ENCODE results near the gene TMEM156. TPM values are rescaled to one million over a fixed set of nuclear protein-coding genes. Genes with fewer than 3 reads are reported as not detected.
"Not testable (repeated sequence)": the region's sequence is repeated elsewhere in the genome, so short reads cannot be mapped to it uniquely, and the experiment has no call there.

The TMEM156 gene
- polyA plus RNA-seq, 1 of the 3 experiments (the other 2 are of a cell fraction): 0.13 TPM

DNA sequence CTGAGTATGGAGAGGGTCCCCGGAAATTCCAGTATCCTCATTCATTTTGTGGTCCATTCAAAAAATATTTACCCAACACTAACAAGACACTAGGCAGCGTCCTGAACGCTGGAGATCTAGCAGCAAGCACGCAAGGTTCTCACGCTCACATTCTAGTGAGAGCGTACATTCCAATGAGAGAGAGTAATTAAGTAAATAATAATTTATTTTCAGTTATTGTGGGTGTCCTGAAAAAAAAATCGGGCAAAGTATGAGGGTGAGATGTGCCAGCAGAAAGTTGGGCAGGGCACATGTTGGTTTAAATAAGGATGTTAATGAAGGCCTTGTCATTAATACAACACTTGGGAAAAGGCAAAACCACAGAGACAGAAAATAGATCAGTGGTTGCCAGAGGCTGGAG, 4.0 kb upstream of the TMEM156 start:
- H3K27me3 ChIP-seq (ENCODE audit: insufficient read depth): no peaks in the 10 kb centered on the region
- H3K27ac ChIP-seq (ENCODE audit: low read depth in 2 of 2, low read length in 1 of 2): no peak overlapping the region; a peak in 1 of 4 replicates

GRCh38 chr4:39031590-39032020, 604 bp downstream of the TMEM156 start:
- POLR2A ChIA-PET; H3K9me3 ChIP-seq; H3K9me2 ChIP-seq; H3K36me3 ChIP-seq (replicated peaks in 1 of 2; ENCODE audit: control insufficient read depth in 1 of 2, insufficient read depth in 2 of 2, low read length in 1 of 2); CTCF ChIA-PET; H3K27me3 ChIP-seq (ENCODE audit: insufficient read depth); H3K4me3 ChIP-seq (ENCODE audit: low read depth in 2 of 2, low read length in 1 of 2); DNase-seq; H4K20me1 ChIP-seq (ENCODE audit: insufficient read depth); H3K79me2 ChIP-seq (ENCODE audit: insufficient read depth); H3K4me2 ChIP-seq; H3F3A ChIP-seq (replicated peaks; ENCODE audit: insufficient read depth); H3K9ac ChIP-seq; H3K27ac ChIP-seq (ENCODE audit: low read depth in 2 of 2, low read length in 1 of 2): not testable (repeated sequence)
- H3K4me1 ChIP-seq (ENCODE audit: control insufficient read depth in 1 of 2, insufficient read depth in 2 of 2, low read depth in 1 of 2, low read length in 1 of 2): peaks cover 0 to 11% of the 10 kb centered on the region in 2 experiments; a peak in 2 of 4 replicates
- H2AFZ ChIP-seq (ENCODE audit: low read depth): peak overlapping the region; percentile 35; the same call in 1 of the 2 replicates
- WGBS (ENCODE audit: low lambda C conversion rate): 71% methylated on average over 6 of the region's 6 CpGs

More for the DNA sequence above, 4.0 kb upstream of the TMEM156 start:
- CTCF ChIA-PET: no interaction called here
- no peaks in the 10 kb centered on the region for H3K9me2 ChIP-seq
- H3K36me3 ChIP-seq (replicated peaks in 1 of 2; ENCODE audit: control insufficient read depth in 1 of 2, insufficient read depth in 2 of 2, low read length in 1 of 2): no peaks in the 10 kb centered on the region
- 75% methylated on average over 7 of the region's 7 CpGs for WGBS (ENCODE audit: low lambda C conversion rate)
- POLR2A ChIA-PET: interaction anchor here (0.6 kb wide), 1 partner anchor 15 kb away, joined by 3 read pairs; no protein-coding TSS in a partner anchor
- H4K20me1 ChIP-seq (ENCODE audit: insufficient read depth): no peaks in the 10 kb centered on the region
- H3K9ac ChIP-seq: no peak overlapping the region
- no peak overlapping the region for H3K4me2 ChIP-seq
- no peak for TF ChIP-seq MXI1 (IDR thresholded peaks at IDR 0.05; ENCODE audit: low read depth, low read length)
- H3K4me1 ChIP-seq (ENCODE audit: control insufficient read depth in 1 of 2, insufficient read depth in 2 of 2, low read depth in 1 of 2, low read length in 1 of 2): peaks cover 0 to 17% of the 10 kb centered on the region in 2 experiments; a peak in 3 of 4 replicates
- DNase-seq: no peak
- no peak overlapping the region for H3K4me3 ChIP-seq (ENCODE audit: low read depth in 2 of 2, low read length in 1 of 2)
- H3K79me2 ChIP-seq (ENCODE audit: insufficient read depth): no peaks in the 10 kb centered on the region
- H3K9me3 ChIP-seq: no peaks in the 10 kb centered on the region
- 0 out of 2 replicates have a peak overlapping the region, but pooled peaks have one; percentile 37 for H2AFZ ChIP-seq (ENCODE audit: low read depth)
- peaks cover 10% of the 10 kb centered on the region for H3F3A ChIP-seq (replicated peaks; ENCODE audit: insufficient read depth)

DNA sequence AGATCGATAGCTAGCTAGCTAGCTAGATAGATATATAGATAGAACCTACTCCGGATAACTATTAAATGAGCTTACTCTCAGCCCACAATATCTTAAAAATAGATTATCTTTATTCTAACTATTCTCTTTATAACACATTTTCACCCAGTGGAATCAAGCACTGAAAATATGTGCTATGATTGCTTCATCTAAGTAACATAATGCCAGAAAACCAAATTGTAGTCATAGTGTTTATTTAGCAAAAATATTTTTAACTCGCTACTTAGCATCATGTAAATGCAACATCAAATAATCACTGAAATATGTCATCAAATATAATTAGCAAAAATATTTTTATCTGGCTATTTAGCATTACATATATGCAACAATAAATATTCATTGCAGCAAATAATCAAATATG, 1.5 kb downstream of the TMEM156 start:
- no peaks in the 10 kb centered on the region for H3K9me3 ChIP-seq
- peaks cover 4% of the 10 kb centered on the region for H3F3A ChIP-seq (replicated peaks; ENCODE audit: insufficient read depth)
- no peaks in the 10 kb centered on the region for H3K36me3 ChIP-seq (replicated peaks in 1 of 2; ENCODE audit: control insufficient read depth in 1 of 2, insufficient read depth in 2 of 2, low read length in 1 of 2)
- no peak overlapping the region for H3K27ac ChIP-seq (ENCODE audit: low read depth in 2 of 2, low read length in 1 of 2)
- H3K4me1 ChIP-seq (ENCODE audit: control insufficient read depth in 1 of 2, insufficient read depth in 2 of 2, low read depth in 1 of 2, low read length in 1 of 2): peaks cover 0 to 11% of the 10 kb centered on the region in 2 experiments; a peak in 1 of 4 replicates
- ChIA-PET POLR2A (no interaction called here), CTCF (no interaction called here)
- no peak overlapping the region for H3K4me3 ChIP-seq (ENCODE audit: low read depth in 2 of 2, low read length in 1 of 2)
- no peaks in the 10 kb centered on the region for H4K20me1 ChIP-seq (ENCODE audit: insufficient read depth)
- H3K9ac ChIP-seq: no peak overlapping the region
- 86% methylated on average over 3 of the region's 3 CpGs for WGBS (ENCODE audit: low lambda C conversion rate)
- no peak overlapping the region for H3K4me2 ChIP-seq
- no peaks in the 10 kb centered on the region for H3K79me2 ChIP-seq (ENCODE audit: insufficient read depth)
- no peak for DNase-seq
- H2AFZ ChIP-seq (ENCODE audit: low read depth): peak overlapping the region; percentile 58; the same call in 1 of the 2 replicates
- no peaks in the 10 kb centered on the region for H3K9me2 ChIP-seq
- no peak for TF ChIP-seq YY1 (IDR thresholded peaks at IDR 0.05; ENCODE audit: low read depth)
- TF ChIP-seq, protein P1, sequence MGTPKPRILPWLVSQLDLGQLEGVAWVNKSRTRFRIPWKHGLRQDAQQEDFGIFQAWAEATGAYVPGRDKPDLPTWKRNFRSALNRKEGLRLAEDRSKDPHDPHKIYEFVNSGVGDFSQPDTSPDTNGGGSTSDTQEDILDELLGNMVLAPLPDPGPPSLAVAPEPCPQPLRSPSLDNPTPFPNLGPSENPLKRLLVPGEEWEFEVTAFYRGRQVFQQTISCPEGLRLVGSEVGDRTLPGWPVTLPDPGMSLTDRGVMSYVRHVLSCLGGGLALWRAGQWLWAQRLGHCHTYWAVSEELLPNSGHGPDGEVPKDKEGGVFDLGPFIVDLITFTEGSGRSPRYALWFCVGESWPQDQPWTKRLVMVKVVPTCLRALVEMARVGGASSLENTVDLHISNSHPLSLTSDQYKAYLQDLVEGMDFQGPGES (IDR thresholded peaks at IDR 0.05; ENCODE audit: low read depth, low read length): no peak
- TF ChIP-seq RAD21 (IDR thresholded peaks at IDR 0.05; ENCODE audit: low read length): no peak
- TF ChIP-seq RXRA (IDR thresholded peaks at IDR 0.05; ENCODE audit: borderline replicate concordance, low read depth): no peak
- no peak for TF ChIP-seq FOSL2 (IDR thresholded peaks at IDR 0.05; ENCODE audit: borderline replicate concordance, low read depth)
- TF ChIP-seq TAF1 (IDR thresholded peaks at IDR 0.05; ENCODE audit: borderline replicate concordance, low read depth, low read length): no peak
- no peak for TF ChIP-seq USF2 (IDR thresholded peaks at IDR 0.05; ENCODE audit: borderline replicate concordance, low read depth, low read length)
- TF ChIP-seq, protein P2, sequence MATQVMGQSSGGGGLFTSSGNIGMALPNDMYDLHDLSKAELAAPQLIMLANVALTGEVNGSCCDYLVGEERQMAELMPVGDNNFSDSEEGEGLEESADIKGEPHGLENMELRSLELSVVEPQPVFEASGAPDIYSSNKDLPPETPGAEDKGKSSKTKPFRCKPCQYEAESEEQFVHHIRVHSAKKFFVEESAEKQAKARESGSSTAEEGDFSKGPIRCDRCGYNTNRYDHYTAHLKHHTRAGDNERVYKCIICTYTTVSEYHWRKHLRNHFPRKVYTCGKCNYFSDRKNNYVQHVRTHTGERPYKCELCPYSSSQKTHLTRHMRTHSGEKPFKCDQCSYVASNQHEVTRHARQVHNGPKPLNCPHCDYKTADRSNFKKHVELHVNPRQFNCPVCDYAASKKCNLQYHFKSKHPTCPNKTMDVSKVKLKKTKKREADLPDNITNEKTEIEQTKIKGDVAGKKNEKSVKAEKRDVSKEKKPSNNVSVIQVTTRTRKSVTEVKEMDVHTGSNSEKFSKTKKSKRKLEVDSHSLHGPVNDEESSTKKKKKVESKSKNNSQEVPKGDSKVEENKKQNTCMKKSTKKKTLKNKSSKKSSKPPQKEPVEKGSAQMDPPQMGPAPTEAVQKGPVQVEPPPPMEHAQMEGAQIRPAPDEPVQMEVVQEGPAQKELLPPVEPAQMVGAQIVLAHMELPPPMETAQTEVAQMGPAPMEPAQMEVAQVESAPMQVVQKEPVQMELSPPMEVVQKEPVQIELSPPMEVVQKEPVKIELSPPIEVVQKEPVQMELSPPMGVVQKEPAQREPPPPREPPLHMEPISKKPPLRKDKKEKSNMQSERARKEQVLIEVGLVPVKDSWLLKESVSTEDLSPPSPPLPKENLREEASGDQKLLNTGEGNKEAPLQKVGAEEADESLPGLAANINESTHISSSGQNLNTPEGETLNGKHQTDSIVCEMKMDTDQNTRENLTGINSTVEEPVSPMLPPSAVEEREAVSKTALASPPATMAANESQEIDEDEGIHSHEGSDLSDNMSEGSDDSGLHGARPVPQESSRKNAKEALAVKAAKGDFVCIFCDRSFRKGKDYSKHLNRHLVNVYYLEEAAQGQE (IDR thresholded peaks at IDR 0.05; ENCODE audit: low read depth, low read length): no peak
- no peaks in the 10 kb centered on the region for H3K27me3 ChIP-seq (ENCODE audit: insufficient read depth)
